Aorta (tissue), 5 donors: ENCODE results near the gene ASB3. TPM values are rescaled to one million over a fixed set of nuclear protein-coding genes. Genes with fewer than 3 reads are reported as not detected.

Source experiments
- ATAC-seq: fragments of 200-7000 bp; cut with Tn5 transposase; one replicate; pipeline ENCODE4 v1.9.1; 2022; ENCODE audit warnings: moderate library complexity; ENCODE audit not compliant: low FRiP score
- DNase-seq, 2 donors: peaks; one replicate each; pipeline ENCODE4 v3.0.0-alpha.2; 2020
- H3K27ac ChIP-seq, 2 donors: one replicate each; pipeline ENCODE4 v1.5.1; 2013; ENCODE audit warnings: low read length in 2 of 2, mild to moderate bottlenecking in 2 of 2, moderate library complexity in 2 of 2, control low read depth in 1 of 2, inconsistent platforms in 1 of 2, low read depth in 1 of 2
- H3K27me3 ChIP-seq, 2 donors: one replicate each; pipeline ENCODE4 v1.6.1; 2013; ENCODE audit warnings: control low read depth in 1 of 2, low read length in 1 of 2, mild to moderate bottlenecking in 1 of 2, moderate library complexity in 1 of 2; ENCODE audit not compliant: insufficient read depth in 2 of 2, control insufficient read depth in 1 of 2
- H3K36me3 ChIP-seq, 2 donors: one replicate each; pipeline ENCODE4 v1.6.1; 2013; ENCODE audit warnings: control low read depth in 1 of 2, low read length in 1 of 2, mild to moderate bottlenecking in 1 of 2; ENCODE audit not compliant: insufficient read depth in 2 of 2, control insufficient read depth in 1 of 2
- H3K4me1 ChIP-seq, 2 donors: one replicate each; pipeline ENCODE4 v1.6.1; 2013; ENCODE audit warnings: low read length in 2 of 2, control low read depth in 1 of 2, mild to moderate bottlenecking in 1 of 2, moderate library complexity in 1 of 2; ENCODE audit not compliant: insufficient read depth in 2 of 2, control insufficient read depth in 1 of 2
- H3K4me3 ChIP-seq, 2 donors: one replicate each; pipeline ENCODE4 v1.5.1; 2013; ENCODE audit warnings: low read length in 2 of 2, control low read depth in 1 of 2, mild to moderate bottlenecking in 1 of 2
- H3K9me3 ChIP-seq: one replicate; pipeline ENCODE4 v1.6.1; 2013; ENCODE audit warnings: mild to moderate bottlenecking, low read length; ENCODE audit not compliant: control insufficient read depth
- WGBS, 2 donors: extraction: QIAGEN DNeasy Blood & Tissue Kit; methylation state at CpG; one replicate each; pipeline ENCODE4 v1.1.7; 2013; 5-methylcytosine and 5-hydroxymethylcytosine counted together
- intact Hi-C, 2 donors: fragments of 100-400 bp; cut with DNase I; formaldehyde crosslinking; loops; one replicate each; pipeline versions ENCODE4 v1.14.2 to v1.15.0; 2022
- polyA plus RNA-seq, 2 donors: library from polyadenylated mRNA; stranded (reverse); fragments of 200-250 nt; gene quantifications; one replicate each; pipeline ENCODE4 v1.2.3, GENCODE V29; 2013
- total RNA-seq, 2 donors: library from RNA; stranded (reverse); fragmentation: NEBNext Ultra II Directional; extraction: Animal tissue kit (Norgen Biotek cat#: 25700); gene quantifications; one replicate each; pipeline ENCODE4 v1.2.1, GENCODE V29; 2021
- donor health status: healthy with polysubstance abuse.
- donor health status: Bipolar disorder and iron deficiency.
- donor health status: DM: no; HTN: no; CAD: no.
- donor health status: DM: no; HTN: no; CAD: no.
- donor health status: DM: yes; HTN: yes; CAD: no.

The ASB3 gene
- total and polyA plus RNA-seq, 4 donors = 3.6 to 26.7 (median 12.9) TPM

GRCh38 chr2:53701221-53701620 is 85.5 kb downstream of the ASB3 start:
- intact Hi-C loops = no loop called here

GRCh38 chr2:53697686-53698085 is 89.1 kb downstream of the ASB3 start:
- no peak overlapping the region for H3K27ac ChIP-seq
- intact Hi-C loops = no loop called here
- ATAC-seq (no peak), DNase-seq (no peak)
- H3K4me3 ChIP-seq = no peak overlapping the region
- WGBS, 2 donors = 91 to 100% methylated on average over 1 of the region's 1 CpG
- H3K27me3 ChIP-seq = no peaks in the 10 kb centered on the region
- H3K4me1 ChIP-seq = no peaks in the 10 kb centered on the region
- peaks cover 0 to 3% of the 10 kb centered on the region in 2 donors for H3K36me3 ChIP-seq
- H3K9me3 ChIP-seq = no peaks in the 10 kb centered on the region

More at GRCh38 chr2:53701221-53701620, 85.5 kb downstream of the ASB3 start:
- H3K4me1 ChIP-seq = no peaks in the 10 kb centered on the region
- WGBS, 2 donors = 98 to 99% methylated on average over 2 of the region's 2 CpGs
- DNase-seq (no peak), ATAC-seq (no peak)
- H3K4me3 ChIP-seq = no peak overlapping the region
- no peaks in the 10 kb centered on the region for H3K27me3 ChIP-seq
- no peaks in the 10 kb centered on the region for H3K9me3 ChIP-seq
- H3K27ac ChIP-seq = no peak overlapping the region
- peaks cover 0 to 3% of the 10 kb centered on the region in 2 donors for H3K36me3 ChIP-seq

- H3K27ac ChIP-seq = no peak overlapping the region
- 95% methylated on average over 4 of the region's 4 CpGs for WGBS, 2 donors
- intact Hi-C loops = no loop called here
- peaks cover 0 to 3% of the 10 kb centered on the region in 2 donors for H3K36me3 ChIP-seq
- H3K4me1 ChIP-seq = no peaks in the 10 kb centered on the region
- DNase-seq (no peak), ATAC-seq (no peak)
- no peak overlapping the region for H3K4me3 ChIP-seq
- no peaks in the 10 kb centered on the region for H3K9me3 ChIP-seq
- H3K27me3 ChIP-seq = no peaks in the 10 kb centered on the region
Measured at GRCh38 chr2:53697092-53697491, 89.7 kb downstream of the ASB3 start.

- no peak for ATAC-seq
- H3K4me3 ChIP-seq = no peak overlapping the region
- no peaks in the 10 kb centered on the region for H3K9me3 ChIP-seq
- intact Hi-C loops = no loop called here
- H3K27me3 ChIP-seq = no peaks in the 10 kb centered on the region
- peaks cover 0 to 3% of the 10 kb centered on the region in 2 donors for H3K36me3 ChIP-seq
- no peak for DNase-seq
- H3K27ac ChIP-seq = no peak overlapping the region
- 92 to 93% methylated on average over 4 of the region's 4 CpGs for WGBS, 2 donors
- H3K4me1 ChIP-seq = no peaks in the 10 kb centered on the region
Measured at GRCh38 chr2:53695575-53695974, 91.2 kb downstream of the ASB3 start.

- intact Hi-C loops = no loop called here
- Histone ChIP-seq H3K27ac (no peak overlapping the region), H3K4me1 (no peaks in the 10 kb centered on the region), H3K27me3 (no peaks in the 10 kb centered on the region), H3K36me3 (no peaks in the 10 kb centered on the region), H3K4me3 (no peak overlapping the region), H3K9me3 (no peaks in the 10 kb centered on the region)
- no peak for ATAC-seq
- no peak for DNase-seq
- WGBS, 2 donors = 91 to 95% methylated on average over 3 of the region's 3 CpGs
Measured at GRCh38 chr2:53694096-53694771, 92.5 kb downstream of the ASB3 start.

- H3K4me1 ChIP-seq = no peaks in the 10 kb centered on the region
- DNase-seq = no peak
- H3K27me3 ChIP-seq = no peaks in the 10 kb centered on the region
- no peak overlapping the region for H3K27ac ChIP-seq
- no peaks in the 10 kb centered on the region for H3K36me3 ChIP-seq
- no peaks in the 10 kb centered on the region for H3K9me3 ChIP-seq
- ATAC-seq = no peak
- intact Hi-C loops = no loop called here
- WGBS, 2 donors = 95 to 96% methylated on average over 2 of the region's 2 CpGs
- H3K4me3 ChIP-seq = no peak overlapping the region
Measured at GRCh38 chr2:53690876-53691275, 95.9 kb downstream of the ASB3 start.

GRCh38 chr2:53672881-53673522 is 113.8 kb downstream of the ASB3 start:
- Histone ChIP-seq H3K4me1 (no peaks in the 10 kb centered on the region), H3K27me3 (no peaks in the 10 kb centered on the region), H3K4me3 (no peak overlapping the region), H3K27ac (no peak overlapping the region), H3K36me3 (peaks cover 0 to 2% of the 10 kb centered on the region in 2 donors), H3K9me3 (no peaks in the 10 kb centered on the region)
- intact Hi-C loops = no loop called here
- no peak for DNase-seq
- no peak for ATAC-seq
- WGBS, 2 donors = 9 to 12% methylated on average over 2 of the region's 2 CpGs

- no peak overlapping the region for H3K27ac ChIP-seq
- no peak for ATAC-seq
- H3K4me3 ChIP-seq = no peak overlapping the region
Measured at GRCh38 chr2:53670331-53670730, 116.4 kb downstream of the ASB3 start.

GRCh38 chr2:53668624-53669026 is 118.1 kb downstream of the ASB3 start:
- DNase-seq = no peak
- no peak overlapping the region for H3K4me3 ChIP-seq
- 50 to 53% methylated on average over 3 of the region's 3 CpGs for WGBS, 2 donors
- intact Hi-C loops = no loop called here
- H3K27me3 ChIP-seq = no peaks in the 10 kb centered on the region
- no peaks in the 10 kb centered on the region for H3K4me1 ChIP-seq
- no peaks in the 10 kb centered on the region for H3K9me3 ChIP-seq
- peaks cover 0 to 2% of the 10 kb centered on the region in 2 donors for H3K36me3 ChIP-seq
- no peak for ATAC-seq
- H3K27ac ChIP-seq = no peak overlapping the region

More at GRCh38 chr2:53670331-53670730, 116.4 kb downstream of the ASB3 start:
- no peak for DNase-seq
- intact Hi-C loops = no loop called here
- WGBS, 2 donors = 71 to 77% methylated on average over 6 of the region's 6 CpGs
- Histone ChIP-seq H3K9me3 (no peaks in the 10 kb centered on the region), H3K27me3 (no peaks in the 10 kb centered on the region), H3K36me3 (peaks cover 0 to 2% of the 10 kb centered on the region in 2 donors), H3K4me1 (no peaks in the 10 kb centered on the region)
